ENCODE measurements around the gene EXOC4.

EXOC4 gene

GRCh38 chr7:133590795-133591194, 337.9 kb downstream of the EXOC4 start:
- TF ChIP-seq GATA2 (IDR thresholded peaks at IDR 0.05; ENCODE audit: low read depth, low read length): no peak
- TF ChIP-seq GATA3 (IDR thresholded peaks at IDR 0.05; ENCODE audit: low read depth, low read length): no peak

- no peak for TF ChIP-seq GATA3 (IDR thresholded peaks at IDR 0.05; ENCODE audit: low read depth, low read length)
- TF ChIP-seq GATA2 (IDR thresholded peaks at IDR 0.05; ENCODE audit: low read depth, low read length): no peak
Measured at GRCh38 chr7:133591704-133592340, 338.9 kb downstream of the EXOC4 start.

GRCh38 chr7:133593561-133593960, 340.7 kb downstream of the EXOC4 start:
- no peak for TF ChIP-seq GATA3 (IDR thresholded peaks at IDR 0.05; ENCODE audit: low read depth, low read length)
- TF ChIP-seq GATA2 (IDR thresholded peaks at IDR 0.05; ENCODE audit: low read depth, low read length): no peak

GRCh38 chr7:133601617-133602016, 348.7 kb downstream of the EXOC4 start:
- TF ChIP-seq GATA3 (IDR thresholded peaks at IDR 0.05; ENCODE audit: low read depth, low read length): no peak
- no peak for TF ChIP-seq GATA2 (IDR thresholded peaks at IDR 0.05; ENCODE audit: low read depth, low read length)

- TF ChIP-seq GATA2 (IDR thresholded peaks at IDR 0.05; ENCODE audit: low read depth, low read length) (no peak), GATA3 (IDR thresholded peaks at IDR 0.05; ENCODE audit: low read depth, low read length) (no peak)
Measured at GRCh38 chr7:133602291-133602690, 349.4 kb downstream of the EXOC4 start.

- TF ChIP-seq GATA3 (IDR thresholded peaks at IDR 0.05; ENCODE audit: low read depth, low read length) (no peak), GATA2 (IDR thresholded peaks at IDR 0.05; ENCODE audit: low read depth, low read length) (no peak)
Measured at GRCh38 chr7:133606991-133607390, 354.1 kb downstream of the EXOC4 start.

GRCh38 chr7:133609806-133610205, 356.9 kb downstream of the EXOC4 start:
- TF ChIP-seq GATA2 (IDR thresholded peaks at IDR 0.05; ENCODE audit: low read depth, low read length): no peak
- TF ChIP-seq GATA3 (IDR thresholded peaks at IDR 0.05; ENCODE audit: low read depth, low read length): no peak

GRCh38 chr7:133611955-133612354, 359.1 kb downstream of the EXOC4 start:
- TF ChIP-seq GATA2 (IDR thresholded peaks at IDR 0.05; ENCODE audit: low read depth, low read length) (no peak), GATA3 (IDR thresholded peaks at IDR 0.05; ENCODE audit: low read depth, low read length) (no peak)

- TF ChIP-seq GATA2 (IDR thresholded peaks at IDR 0.05; ENCODE audit: low read depth, low read length) (no peak), GATA3 (IDR thresholded peaks at IDR 0.05; ENCODE audit: low read depth, low read length) (no peak)
Measured at GRCh38 chr7:133613250-133613790, 360.4 kb downstream of the EXOC4 start.

GRCh38 chr7:133614251-133614650, 361.4 kb downstream of the EXOC4 start:
- no peak for TF ChIP-seq GATA3 (IDR thresholded peaks at IDR 0.05; ENCODE audit: low read depth, low read length)
- no peak for TF ChIP-seq GATA2 (IDR thresholded peaks at IDR 0.05; ENCODE audit: low read depth, low read length)

GRCh38 chr7:133618970-133619369, 366.1 kb downstream of the EXOC4 start:
- TF ChIP-seq GATA3 (IDR thresholded peaks at IDR 0.05; ENCODE audit: low read depth, low read length) (peak; percentile 97), GATA2 (IDR thresholded peaks at IDR 0.05; ENCODE audit: low read depth, low read length) (peak; percentile 60; the same call in 1 of the 2 replicates)

GRCh38 chr7:133619491-133619890, 366.6 kb downstream of the EXOC4 start:
- TF ChIP-seq GATA2 (IDR thresholded peaks at IDR 0.05; ENCODE audit: low read depth, low read length): peak; percentile 94
- TF ChIP-seq GATA3 (IDR thresholded peaks at IDR 0.05; ENCODE audit: low read depth, low read length): peak; percentile 66; the same call in 1 of the 2 replicates

GRCh38 chr7:133623721-133624120, 370.8 kb downstream of the EXOC4 start:
- TF ChIP-seq GATA2 (IDR thresholded peaks at IDR 0.05; ENCODE audit: low read depth, low read length) (no peak), GATA3 (IDR thresholded peaks at IDR 0.05; ENCODE audit: low read depth, low read length) (no peak)

GRCh38 chr7:133625046-133625445, 372.2 kb downstream of the EXOC4 start:
- no peak for TF ChIP-seq GATA2 (IDR thresholded peaks at IDR 0.05; ENCODE audit: low read depth, low read length)
- no peak for TF ChIP-seq GATA3 (IDR thresholded peaks at IDR 0.05; ENCODE audit: low read depth, low read length)

- no peak for TF ChIP-seq GATA2 (IDR thresholded peaks at IDR 0.05; ENCODE audit: low read depth, low read length)
- TF ChIP-seq GATA3 (IDR thresholded peaks at IDR 0.05; ENCODE audit: low read depth, low read length): no peak
Measured at GRCh38 chr7:133629701-133630100, 376.8 kb downstream of the EXOC4 start.

Data from SH-SY5Y (cell line).